OCI-LY7 (cell line): ENCODE results near the gene PUM1. TPM values are rescaled to one million over a fixed set of nuclear protein-coding genes. Genes with fewer than 3 reads are reported as not detected.

ENCODE experiments used
- BruUV-seq: library from RNA; stranded (reverse); fragments of 400-500 nt; replicated peaks from 2 replicates; lab custom pipeline; 2021; lab: Mats Ljungman, UMichigan
- CTCF ChIA-PET: fragments of 300-600 bp; sonication (Branson Sonifier 250); formaldehyde crosslinking; loops from one replicate; lab custom pipeline; 2022; ENCODE audit warnings: antibody characterized with exemption; ENCODE audit not compliant: unreplicated experiment; lab: Charles Lee
- POLR2A ChIA-PET: fragments of 300-600 bp; sonication (Branson Sonifier 250); formaldehyde crosslinking; loops from one replicate; lab custom pipeline; 2022; ENCODE audit warnings: antibody characterized with exemption; lab: Charles Lee
- DNase-seq: peaks from one replicate; pipeline ENCODE4 v3.0.0-alpha.2; 2015; ENCODE audit warnings: low spot score
- H2AFZ ChIP-seq: fragments of 200-600 bp; sonication (generic), shearing (Covaris generic); 2 replicates; pipeline ENCODE4 v1.6.1; 2014; ENCODE audit warnings: mild to moderate bottlenecking, antibody characterized with exemption, low read length, moderate library complexity
- H3K27ac ChIP-seq: fragments of 200-600 bp; sonication (generic); 2 replicates; pipeline ENCODE4 v1.5.1; 2014; ENCODE audit warnings: mixed run types, low read depth, mild to moderate bottlenecking, moderate library complexity, low read length, inconsistent platforms; ENCODE audit not compliant: poor library complexity, severe bottlenecking
- H3K36me3 ChIP-seq: fragments of 200-600 bp; sonication (generic); 2 replicates; pipeline ENCODE4 v1.6.1; 2014; ENCODE audit warnings: mild to moderate bottlenecking, antibody characterized with exemption, low read length, moderate library complexity, mixed read lengths; ENCODE audit not compliant: insufficient read depth
- H3K4me1 ChIP-seq: fragments of 200-600 bp; sonication (generic); 2 replicates; pipeline ENCODE4 v1.5.1; 2014; ENCODE audit warnings: mild to moderate bottlenecking, low read length; ENCODE audit not compliant: insufficient read depth, poor library complexity, severe bottlenecking
- H3K4me2 ChIP-seq: fragments of 200-600 bp; sonication (generic); 2 replicates; pipeline ENCODE4 v1.6.1; 2014; ENCODE audit warnings: mild to moderate bottlenecking, low read length
- H3K4me3 ChIP-seq: fragments of 200-600 bp; sonication (generic); 2 replicates; pipeline ENCODE4 v1.5.1; 2014; ENCODE audit warnings: mild to moderate bottlenecking, low read depth, low read length; ENCODE audit not compliant: poor library complexity, severe bottlenecking
- H3K79me2 ChIP-seq: fragments of 200-600 bp; sonication (generic); 2 replicates; pipeline ENCODE4 v1.6.1; 2016; ENCODE audit warnings: low read depth, mild to moderate bottlenecking, low read length, moderate library complexity, mixed read lengths; ENCODE audit not compliant: insufficient read depth
- H3K9me2 ChIP-seq: fragments of 200-600 bp; sonication (generic); 2 replicates; pipeline ENCODE4 v1.6.1; 2016; ENCODE audit warnings: mild to moderate bottlenecking, low read length, mixed read lengths; ENCODE audit not compliant: insufficient read depth
- H3K9me3 ChIP-seq: fragments of 200-600 bp; sonication (generic); 2 replicates; pipeline ENCODE4 v1.6.1; 2014; ENCODE audit warnings: mild to moderate bottlenecking, mixed run types, low read length, mixed read lengths
- H4K20me1 ChIP-seq: fragments of 200-600 bp; sonication (generic); 2 replicates; pipeline ENCODE4 v1.6.1; 2014; ENCODE audit warnings: mild to moderate bottlenecking, antibody characterized with exemption, low read length, moderate library complexity, mixed read lengths; ENCODE audit not compliant: insufficient read depth
- CTCF ChIP-seq: fragments of 200-600 bp; sonication (generic); conservative IDR thresholded peaks from 2 replicates; pipeline ENCODE4 v1.5.1; 2014; ENCODE audit warnings: mild to moderate bottlenecking, antibody characterized with exemption, low read length, moderate library complexity, mixed read lengths
- EZH2phosphoT487 ChIP-seq: fragments of 200-600 bp; sonication (generic); IDR thresholded peaks from 2 replicates; pipeline ENCODE4 v1.6.1; 2018; ENCODE audit warnings: low read depth, borderline replicate concordance, mild to moderate bottlenecking, mixed run types, antibody characterized with exemption, low read length, moderate library complexity, mixed read lengths
- intact Hi-C: fragments of 100-400 bp; cut with micrococcal nuclease; formaldehyde crosslinking; loops from one replicate; pipeline ENCODE4 v1.10.0; 2022; ENCODE audit not compliant: unreplicated experiment
- total RNA-seq, 2 experiments: library from RNA; depleted of rRNA in 1 of 2; stranded (reverse); fragments of >200 nt in 1 of 2; shearing (Covaris generic) in 1 of 2; gene quantifications; 2 replicates each; pipeline ENCODE4 v1.2.3, GENCODE V29; 2014 to 2022

Gene PUM1
- total RNA-seq, 2 experiments from 2014 or later = 52.0 to 97.5 TPM

- no peak for DNase-seq
- TF ChIP-seq CTCF (no peak), EZH2phosphoT487 (no peak)
- Histone ChIP-seq H2AFZ (no peak overlapping the region), H3K4me1 (no peaks in the 10 kb centered on the region), H3K27ac (no peak overlapping the region), H3K4me3 (no peak overlapping the region), H3K79me2 (no peaks in the 10 kb centered on the region), H3K9me3 (no peaks in the 10 kb centered on the region), H3K4me2 (no peak overlapping the region), H3K36me3 (no peaks in the 10 kb centered on the region), H4K20me1 (no peaks in the 10 kb centered on the region), H3K9me2 (no peaks in the 10 kb centered on the region)
- ChIA-PET CTCF (no interaction called here), POLR2A (no interaction called here)
- intact Hi-C loops = no loop called here
- BruUV-seq = no TSS peak
Observed at GRCh38 chr1:30895382-30895943, 170.1 kb downstream of the PUM1 start.

- ChIA-PET CTCF (no interaction called here), POLR2A (no interaction called here)
- Histone ChIP-seq H4K20me1 (no peaks in the 10 kb centered on the region), H3K36me3 (no peaks in the 10 kb centered on the region), H3K4me2 (no peak overlapping the region), H2AFZ (no peak overlapping the region), H3K9me2 (no peaks in the 10 kb centered on the region), H3K9me3 (no peaks in the 10 kb centered on the region), H3K79me2 (no peaks in the 10 kb centered on the region), H3K4me3 (no peak overlapping the region), H3K27ac (no peak overlapping the region), H3K4me1 (no peaks in the 10 kb centered on the region)
- no peak for TF ChIP-seq EZH2phosphoT487
- no peak for TF ChIP-seq CTCF
- BruUV-seq = no TSS peak
- intact Hi-C loops = no loop called here
- no peak for DNase-seq
Observed at GRCh38 chr1:30894508-30894973, 171.0 kb downstream of the PUM1 start.

GRCh38 chr1:30893776-30894507, 171.6 kb downstream of the PUM1 start:
- DNase-seq = no peak
- Histone ChIP-seq H4K20me1 (no peaks in the 10 kb centered on the region), H3K4me3 (no peak overlapping the region), H3K36me3 (no peaks in the 10 kb centered on the region), H3K4me2 (no peak overlapping the region), H2AFZ (no peak overlapping the region), H3K79me2 (no peaks in the 10 kb centered on the region), H3K9me2 (no peaks in the 10 kb centered on the region), H3K9me3 (no peaks in the 10 kb centered on the region), H3K27ac (no peak overlapping the region), H3K4me1 (no peaks in the 10 kb centered on the region)
- no peak for TF ChIP-seq EZH2phosphoT487
- TF ChIP-seq CTCF = no peak
- CTCF ChIA-PET = no interaction called here
- POLR2A ChIA-PET = no interaction called here
- intact Hi-C loops = no loop called here
- no TSS peak for BruUV-seq
